Measurements from ENCODE around the gene KRT76.

Gene KRT76

DNA sequence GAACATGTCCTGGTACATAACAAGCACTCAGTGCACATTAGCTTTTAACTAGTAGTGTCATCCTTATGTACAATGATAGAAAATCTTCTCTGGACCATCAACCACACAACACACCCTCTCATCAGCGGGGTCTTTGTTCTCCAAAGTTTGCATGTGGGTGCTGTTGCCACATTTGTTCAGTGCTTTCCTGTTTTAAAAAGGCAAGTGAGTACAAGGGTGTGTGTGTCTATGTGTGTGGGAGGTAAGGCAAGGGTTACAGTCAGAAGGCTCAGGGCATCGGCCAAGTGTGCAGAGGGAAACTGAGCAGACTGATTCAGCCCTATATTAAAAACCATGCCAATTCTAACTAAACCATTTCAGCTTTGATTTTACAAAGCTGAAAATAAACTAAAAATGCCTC lies 17.9 kb downstream of the KRT76 start:
- no peak overlapping the region for H3K27ac ChIP-seq (ENCODE audit: low read depth, low read length)
- no peak overlapping the region for H2AFZ ChIP-seq (ENCODE audit: low read depth, low read length, severe bottlenecking)
- no peaks in the 10 kb centered on the region for H4K20me1 ChIP-seq (ENCODE audit: low read depth, low read length)
- H3F3A ChIP-seq (ENCODE audit: insufficient read depth), result no peaks in the 10 kb centered on the region
- H3K4me2 ChIP-seq (ENCODE audit: low read depth, low read length, poor library complexity, severe bottlenecking), result no peak overlapping the region
- no peaks in the 10 kb centered on the region for H3K36me3 ChIP-seq (ENCODE audit: low read length)
- no peaks in the 10 kb centered on the region for H3K27me3 ChIP-seq (ENCODE audit: low read length)
- peaks cover 9% of the 10 kb centered on the region; the same call in 1 of the 2 replicates for H3K9me3 ChIP-seq (ENCODE audit: insufficient read depth, low read length)
- H3K4me3 ChIP-seq (ENCODE audit: insufficient read depth, low read length, poor library complexity, severe bottlenecking), result no peak overlapping the region
- no peak for TF ChIP-seq EZH2phosphoT487 (conservative IDR thresholded peaks at IDR 0.05; ENCODE audit: low read length)
- TF ChIP-seq, protein P1, sequence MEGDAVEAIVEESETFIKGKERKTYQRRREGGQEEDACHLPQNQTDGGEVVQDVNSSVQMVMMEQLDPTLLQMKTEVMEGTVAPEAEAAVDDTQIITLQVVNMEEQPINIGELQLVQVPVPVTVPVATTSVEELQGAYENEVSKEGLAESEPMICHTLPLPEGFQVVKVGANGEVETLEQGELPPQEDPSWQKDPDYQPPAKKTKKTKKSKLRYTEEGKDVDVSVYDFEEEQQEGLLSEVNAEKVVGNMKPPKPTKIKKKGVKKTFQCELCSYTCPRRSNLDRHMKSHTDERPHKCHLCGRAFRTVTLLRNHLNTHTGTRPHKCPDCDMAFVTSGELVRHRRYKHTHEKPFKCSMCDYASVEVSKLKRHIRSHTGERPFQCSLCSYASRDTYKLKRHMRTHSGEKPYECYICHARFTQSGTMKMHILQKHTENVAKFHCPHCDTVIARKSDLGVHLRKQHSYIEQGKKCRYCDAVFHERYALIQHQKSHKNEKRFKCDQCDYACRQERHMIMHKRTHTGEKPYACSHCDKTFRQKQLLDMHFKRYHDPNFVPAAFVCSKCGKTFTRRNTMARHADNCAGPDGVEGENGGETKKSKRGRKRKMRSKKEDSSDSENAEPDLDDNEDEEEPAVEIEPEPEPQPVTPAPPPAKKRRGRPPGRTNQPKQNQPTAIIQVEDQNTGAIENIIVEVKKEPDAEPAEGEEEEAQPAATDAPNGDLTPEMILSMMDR (IDR thresholded peaks at IDR 0.05; ENCODE audit: insufficient read depth, low read length, poor library complexity, severe bottlenecking), result no peak
- H3K9me2 ChIP-seq (replicated peaks; ENCODE audit: insufficient read depth, low read length), result no peaks in the 10 kb centered on the region
- H3K9ac ChIP-seq (ENCODE audit: low read length), result no peak overlapping the region
- H3K79me2 ChIP-seq (ENCODE audit: insufficient read depth, low read length), result no peaks in the 10 kb centered on the region

DNA sequence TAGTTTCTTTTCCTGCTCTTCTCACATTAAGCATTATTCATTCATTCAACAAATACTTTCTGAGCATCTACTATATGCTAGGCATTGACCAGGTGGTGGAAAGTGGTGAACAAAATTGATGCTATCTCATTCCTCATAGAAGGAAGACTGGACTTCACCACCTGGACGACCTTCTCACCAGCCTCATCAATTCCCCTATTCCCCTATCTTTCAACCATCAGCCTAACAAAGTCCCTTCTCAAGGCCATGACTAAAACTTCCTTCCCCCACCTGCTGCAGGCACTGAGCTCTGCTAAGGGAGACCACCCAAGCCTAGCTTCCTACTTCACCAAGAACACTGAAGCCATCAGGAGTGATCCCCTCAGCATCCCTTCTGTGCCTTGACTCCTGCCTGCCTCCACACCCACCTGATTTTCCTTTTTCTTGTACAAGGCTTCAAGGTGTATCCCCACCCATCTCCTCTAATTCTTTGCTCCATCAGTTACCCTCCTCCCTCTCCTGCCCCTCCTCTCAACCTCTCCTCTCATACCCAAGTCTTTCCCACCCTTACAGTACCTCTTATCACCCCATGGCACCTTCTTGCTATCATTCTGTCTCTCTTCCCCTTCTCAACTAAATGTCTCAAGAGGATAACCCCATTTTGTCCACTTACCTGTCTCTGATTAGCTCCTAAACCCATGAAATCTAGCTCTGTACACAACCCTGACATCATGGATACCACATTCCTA lies 19.5 kb downstream of the KRT76 start:
- no peaks in the 10 kb centered on the region for H3K9me2 ChIP-seq (replicated peaks; ENCODE audit: insufficient read depth, low read length)
- H2AFZ ChIP-seq (ENCODE audit: low read depth, low read length, severe bottlenecking), result no peak overlapping the region
- no peak overlapping the region for H3K27ac ChIP-seq (ENCODE audit: low read depth, low read length)
- H3K9me3 ChIP-seq (ENCODE audit: insufficient read depth, low read length), result peaks cover 9% of the 10 kb centered on the region; the same call in 1 of the 2 replicates
- H3F3A ChIP-seq (ENCODE audit: insufficient read depth), result no peaks in the 10 kb centered on the region
- no peak overlapping the region for H3K4me3 ChIP-seq (ENCODE audit: insufficient read depth, low read length, poor library complexity, severe bottlenecking)
- H3K4me2 ChIP-seq (ENCODE audit: low read depth, low read length, poor library complexity, severe bottlenecking), result no peak overlapping the region
- TF ChIP-seq, protein P1 (IDR thresholded peaks at IDR 0.05; ENCODE audit: insufficient read depth, low read length, poor library complexity, severe bottlenecking), result no peak
- no peak for TF ChIP-seq EZH2phosphoT487 (conservative IDR thresholded peaks at IDR 0.05; ENCODE audit: low read length)
- H4K20me1 ChIP-seq (ENCODE audit: low read depth, low read length), result no peaks in the 10 kb centered on the region
- H3K27me3 ChIP-seq (ENCODE audit: low read length), result no peaks in the 10 kb centered on the region
- no peaks in the 10 kb centered on the region for H3K36me3 ChIP-seq (ENCODE audit: low read length)
- no peak overlapping the region for H3K9ac ChIP-seq (ENCODE audit: low read length)
- no peaks in the 10 kb centered on the region for H3K79me2 ChIP-seq (ENCODE audit: insufficient read depth, low read length)

DNA sequence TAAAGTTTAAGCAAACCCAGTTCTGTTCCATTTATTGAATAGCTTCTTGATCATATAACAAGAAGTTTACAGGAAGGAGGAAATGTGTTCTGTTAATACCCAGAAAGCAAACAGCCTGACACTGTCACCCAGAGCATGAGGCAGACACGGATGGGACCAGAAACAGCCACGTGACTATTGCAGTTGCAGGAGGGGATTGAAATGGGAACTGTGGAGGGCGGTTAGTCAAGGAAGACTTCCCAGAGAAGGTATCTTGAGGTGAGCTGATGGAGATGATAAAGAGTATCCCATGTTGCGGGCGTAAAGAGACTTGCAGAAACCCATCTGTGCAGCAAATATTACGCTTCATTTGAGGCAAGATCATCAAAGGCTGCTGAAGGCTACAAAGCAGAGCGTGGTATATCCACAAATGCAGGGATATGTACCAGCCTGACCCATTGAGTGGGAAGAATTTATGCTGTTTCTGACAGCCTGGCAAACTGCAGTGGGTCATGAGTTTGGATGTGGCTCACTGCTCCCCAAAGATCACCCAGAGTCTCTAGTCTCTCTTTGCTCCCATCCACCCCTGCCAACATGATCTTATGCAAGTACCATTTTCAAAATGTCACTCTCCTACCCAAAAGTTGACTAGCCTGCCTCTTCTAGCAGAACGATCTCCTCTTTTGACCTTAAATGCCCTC lies 20.7 kb downstream of the KRT76 start:
- Histone ChIP-seq H3K9me3 (ENCODE audit: insufficient read depth, low read length) (peaks cover 9% of the 10 kb centered on the region; the same call in 1 of the 2 replicates), H4K20me1 (ENCODE audit: low read depth, low read length) (no peaks in the 10 kb centered on the region), H3K36me3 (ENCODE audit: low read length) (no peaks in the 10 kb centered on the region), H2AFZ (ENCODE audit: low read depth, low read length, severe bottlenecking) (no peak overlapping the region), H3K27ac (ENCODE audit: low read depth, low read length) (no peak overlapping the region), H3K9me2 (replicated peaks; ENCODE audit: insufficient read depth, low read length) (no peaks in the 10 kb centered on the region), H3K4me2 (ENCODE audit: low read depth, low read length, poor library complexity, severe bottlenecking) (no peak overlapping the region), H3K27me3 (ENCODE audit: low read length) (no peaks in the 10 kb centered on the region), H3F3A (ENCODE audit: insufficient read depth) (no peaks in the 10 kb centered on the region), H3K9ac (ENCODE audit: low read length) (no peak overlapping the region), H3K4me3 (ENCODE audit: insufficient read depth, low read length, poor library complexity, severe bottlenecking) (no peak overlapping the region), H3K79me2 (ENCODE audit: insufficient read depth, low read length) (no peaks in the 10 kb centered on the region)
- TF ChIP-seq, protein P1 (IDR thresholded peaks at IDR 0.05; ENCODE audit: insufficient read depth, low read length, poor library complexity, severe bottlenecking), result no peak
- TF ChIP-seq EZH2phosphoT487 (conservative IDR thresholded peaks at IDR 0.05; ENCODE audit: low read length), result no peak
